HL-60 (cell line): ENCODE results near the gene NEK5.
"Not testable (repeated sequence)": the region's sequence is repeated elsewhere in the genome, so short reads cannot be mapped to it uniquely, and the experiment has no call there.

ENCODE experiments used
- DNase-seq, 2 experiments: peaks; one replicate each; pipeline ENCODE4 v3.0.0-alpha.2; 2010 to 2020; ENCODE audit warnings: low read depth in 1 of 2, low spot score in 1 of 2
- H3K27ac ChIP-seq: fragments of 250-450 bp; sonication (Bioruptor Pico); replicated peaks from 2 replicates; pipeline ENCODE4 v1.5.1; 2020; ENCODE audit warnings: mild to moderate bottlenecking, moderate library complexity
- H3K27me3 ChIP-seq: fragments of 250-450 bp; sonication (Bioruptor Pico); 2 replicates; pipeline ENCODE4 v1.5.1; 2021; ENCODE audit warnings: mild to moderate bottlenecking, moderate library complexity; ENCODE audit not compliant: insufficient read depth, poor library complexity, severe bottlenecking
- H3K4me3 ChIP-seq: replicated peaks from 2 replicates; pipeline ENCODE4 v1.5.1; 2011; ENCODE audit warnings: mild to moderate bottlenecking, control low read depth, low read length; ENCODE audit not compliant: insufficient read depth
- GABPA ChIP-seq: IDR thresholded peaks from 2 replicates; pipeline ENCODE4 v1.6.1; 2012; ENCODE audit warnings: low read depth
- POLR2AphosphoS5 ChIP-seq: IDR thresholded peaks from 2 replicates; pipeline ENCODE4 v1.6.1; 2012; ENCODE audit warnings: low read depth
- SPI1 ChIP-seq: IDR thresholded peaks from 2 replicates; pipeline ENCODE4 v1.6.1; 2012; ENCODE audit warnings: low read depth, mild to moderate bottlenecking, borderline replicate concordance
- TF ChIP-seq, protein P1 (sequence below): IDR thresholded peaks from one replicate; pipeline ENCODE4 v1.5.1; 2011; ENCODE audit warnings: low read length, control low read depth, inconsistent platforms; ENCODE audit not compliant: insufficient read depth
- TF ChIP-seq, protein P2 (sequence below): IDR thresholded peaks from 2 replicates; pipeline ENCODE4 v1.6.1; 2012; ENCODE audit warnings: low read depth; ENCODE audit not compliant: insufficient replicate concordance

The NEK5 gene

GRCh38 chr13:52067237-52067636 is 61.6 kb downstream of the NEK5 start:
- TF ChIP-seq POLR2AphosphoS5, result no peak
- TF ChIP-seq GABPA, result no peak
- no peak for TF ChIP-seq SPI1
- TF ChIP-seq, protein P1, sequence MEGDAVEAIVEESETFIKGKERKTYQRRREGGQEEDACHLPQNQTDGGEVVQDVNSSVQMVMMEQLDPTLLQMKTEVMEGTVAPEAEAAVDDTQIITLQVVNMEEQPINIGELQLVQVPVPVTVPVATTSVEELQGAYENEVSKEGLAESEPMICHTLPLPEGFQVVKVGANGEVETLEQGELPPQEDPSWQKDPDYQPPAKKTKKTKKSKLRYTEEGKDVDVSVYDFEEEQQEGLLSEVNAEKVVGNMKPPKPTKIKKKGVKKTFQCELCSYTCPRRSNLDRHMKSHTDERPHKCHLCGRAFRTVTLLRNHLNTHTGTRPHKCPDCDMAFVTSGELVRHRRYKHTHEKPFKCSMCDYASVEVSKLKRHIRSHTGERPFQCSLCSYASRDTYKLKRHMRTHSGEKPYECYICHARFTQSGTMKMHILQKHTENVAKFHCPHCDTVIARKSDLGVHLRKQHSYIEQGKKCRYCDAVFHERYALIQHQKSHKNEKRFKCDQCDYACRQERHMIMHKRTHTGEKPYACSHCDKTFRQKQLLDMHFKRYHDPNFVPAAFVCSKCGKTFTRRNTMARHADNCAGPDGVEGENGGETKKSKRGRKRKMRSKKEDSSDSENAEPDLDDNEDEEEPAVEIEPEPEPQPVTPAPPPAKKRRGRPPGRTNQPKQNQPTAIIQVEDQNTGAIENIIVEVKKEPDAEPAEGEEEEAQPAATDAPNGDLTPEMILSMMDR, result no peak
- TF ChIP-seq, protein P2, sequence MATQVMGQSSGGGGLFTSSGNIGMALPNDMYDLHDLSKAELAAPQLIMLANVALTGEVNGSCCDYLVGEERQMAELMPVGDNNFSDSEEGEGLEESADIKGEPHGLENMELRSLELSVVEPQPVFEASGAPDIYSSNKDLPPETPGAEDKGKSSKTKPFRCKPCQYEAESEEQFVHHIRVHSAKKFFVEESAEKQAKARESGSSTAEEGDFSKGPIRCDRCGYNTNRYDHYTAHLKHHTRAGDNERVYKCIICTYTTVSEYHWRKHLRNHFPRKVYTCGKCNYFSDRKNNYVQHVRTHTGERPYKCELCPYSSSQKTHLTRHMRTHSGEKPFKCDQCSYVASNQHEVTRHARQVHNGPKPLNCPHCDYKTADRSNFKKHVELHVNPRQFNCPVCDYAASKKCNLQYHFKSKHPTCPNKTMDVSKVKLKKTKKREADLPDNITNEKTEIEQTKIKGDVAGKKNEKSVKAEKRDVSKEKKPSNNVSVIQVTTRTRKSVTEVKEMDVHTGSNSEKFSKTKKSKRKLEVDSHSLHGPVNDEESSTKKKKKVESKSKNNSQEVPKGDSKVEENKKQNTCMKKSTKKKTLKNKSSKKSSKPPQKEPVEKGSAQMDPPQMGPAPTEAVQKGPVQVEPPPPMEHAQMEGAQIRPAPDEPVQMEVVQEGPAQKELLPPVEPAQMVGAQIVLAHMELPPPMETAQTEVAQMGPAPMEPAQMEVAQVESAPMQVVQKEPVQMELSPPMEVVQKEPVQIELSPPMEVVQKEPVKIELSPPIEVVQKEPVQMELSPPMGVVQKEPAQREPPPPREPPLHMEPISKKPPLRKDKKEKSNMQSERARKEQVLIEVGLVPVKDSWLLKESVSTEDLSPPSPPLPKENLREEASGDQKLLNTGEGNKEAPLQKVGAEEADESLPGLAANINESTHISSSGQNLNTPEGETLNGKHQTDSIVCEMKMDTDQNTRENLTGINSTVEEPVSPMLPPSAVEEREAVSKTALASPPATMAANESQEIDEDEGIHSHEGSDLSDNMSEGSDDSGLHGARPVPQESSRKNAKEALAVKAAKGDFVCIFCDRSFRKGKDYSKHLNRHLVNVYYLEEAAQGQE, result no peak
- Histone ChIP-seq H3K4me3 (no peak overlapping the region), H3K27me3 (no peaks in the 10 kb centered on the region), H3K27ac (no peak overlapping the region)
- DNase-seq, result peak in 1 of 2 experiments; percentile 23

DNA sequence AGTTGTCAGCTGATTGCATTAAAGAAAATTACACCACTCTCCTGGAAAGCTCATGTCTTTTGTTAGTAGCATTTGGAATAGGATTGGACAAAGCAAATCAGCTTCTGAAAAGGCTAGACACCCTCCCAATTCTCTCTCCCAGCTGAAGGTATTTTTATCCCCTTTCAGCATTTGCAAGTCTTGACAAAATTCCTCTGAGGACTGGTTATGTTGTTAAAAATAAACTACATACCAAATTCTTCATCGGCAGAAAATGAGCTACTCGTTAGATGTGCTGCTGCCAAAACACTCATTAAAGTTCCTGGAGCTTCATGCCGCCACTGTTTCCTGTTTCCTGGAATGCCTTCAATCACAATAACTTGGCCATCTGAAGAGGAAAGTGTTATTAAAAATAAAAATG is 67.3 kb downstream of the NEK5 start:
- Histone ChIP-seq H3K27me3 (no peaks in the 10 kb centered on the region), H3K4me3 (no peak overlapping the region), H3K27ac (no peak overlapping the region)
- no peak for TF ChIP-seq GABPA
- no peak for TF ChIP-seq POLR2AphosphoS5
- TF ChIP-seq, protein P2, result no peak
- TF ChIP-seq, protein P1, result no peak
- no peak for TF ChIP-seq SPI1
- DNase-seq, result no peak

GRCh38 chr13:52061064-52061463 is 67.8 kb downstream of the NEK5 start:
- H3K4me3 ChIP-seq, DNase-seq, H3K27me3 ChIP-seq, H3K27ac ChIP-seq: not testable (repeated sequence)

- Histone ChIP-seq H3K27ac (no peak overlapping the region), H3K27me3 (no peaks in the 10 kb centered on the region), H3K4me3 (no peak overlapping the region)
- no peak for DNase-seq
- TF ChIP-seq SPI1 (no peak), GABPA (no peak), POLR2AphosphoS5 (no peak)
- TF ChIP-seq, protein P2, result no peak
- TF ChIP-seq, protein P1, result no peak
Observed at GRCh38 chr13:52053460-52053859, 75.4 kb downstream of the NEK5 start.
